Activated effector memory CD4-positive, alpha-beta T cell treated with Interleukin-2 at 50 U/mL for 16 hours (primary cell): ENCODE data around the gene UVSSA.
A peak's percentile ranks its signal among the peaks of the same experiment; 100 is the strongest.
"Not testable (repeated sequence)": the region's sequence is repeated elsewhere in the genome, so short reads cannot be mapped to it uniquely, and the experiment has no call there.

Experiments used
- DNase-seq: peaks from one replicate; pipeline ENCODE4 v3.0.0-alpha.2; 2020

UVSSA gene

GRCh38 chr4:1316537-1317168 lies 30.4 kb upstream of the UVSSA start:
- no peak for DNase-seq

- DNase-seq = no peak
Measured at GRCh38 chr4:1317177-1318045, 29.6 kb upstream of the UVSSA start.

- DNase-seq = no peak
Measured at GRCh38 chr4:1318046-1318375, 29.0 kb upstream of the UVSSA start.

DNA sequence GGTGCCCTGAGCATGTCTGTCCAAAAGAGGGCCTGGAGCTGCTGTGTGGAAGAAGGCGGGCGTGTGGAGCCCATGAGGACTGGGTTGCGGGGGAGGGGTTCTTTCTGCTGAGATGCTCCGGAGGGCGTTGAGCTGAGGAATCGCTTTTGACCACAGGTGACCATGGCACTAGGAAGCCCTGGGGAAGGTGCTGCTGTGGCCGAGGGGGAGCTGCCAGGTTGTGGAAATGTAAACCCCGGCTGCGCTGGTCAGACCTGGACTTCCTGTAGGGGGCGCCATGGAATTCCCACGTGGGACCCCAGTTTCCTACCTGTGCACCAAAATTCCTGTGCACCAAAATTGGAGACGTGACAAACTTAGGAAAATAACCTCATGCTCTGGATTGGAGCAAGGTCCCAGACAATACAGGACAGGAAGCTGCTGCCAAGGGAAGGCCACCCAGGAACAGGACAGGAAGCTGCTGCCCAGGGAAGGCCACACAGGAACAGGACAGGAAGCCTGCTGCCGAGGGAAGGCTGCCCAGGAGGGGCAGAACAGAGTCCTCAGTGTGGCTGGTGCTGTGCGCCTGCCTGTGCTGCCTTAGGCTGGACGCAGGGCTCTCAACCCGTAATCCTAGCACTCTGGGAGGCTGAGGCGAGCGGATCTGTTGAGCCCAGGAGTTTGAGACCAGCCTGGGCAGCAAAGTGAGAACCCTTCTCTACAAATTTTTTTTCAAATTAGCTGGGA lies 28.4 kb upstream of the UVSSA start:
- no peak for DNase-seq

- DNase-seq = no peak
Measured at GRCh38 chr4:1321486-1321885, 25.5 kb upstream of the UVSSA start.

DNA sequence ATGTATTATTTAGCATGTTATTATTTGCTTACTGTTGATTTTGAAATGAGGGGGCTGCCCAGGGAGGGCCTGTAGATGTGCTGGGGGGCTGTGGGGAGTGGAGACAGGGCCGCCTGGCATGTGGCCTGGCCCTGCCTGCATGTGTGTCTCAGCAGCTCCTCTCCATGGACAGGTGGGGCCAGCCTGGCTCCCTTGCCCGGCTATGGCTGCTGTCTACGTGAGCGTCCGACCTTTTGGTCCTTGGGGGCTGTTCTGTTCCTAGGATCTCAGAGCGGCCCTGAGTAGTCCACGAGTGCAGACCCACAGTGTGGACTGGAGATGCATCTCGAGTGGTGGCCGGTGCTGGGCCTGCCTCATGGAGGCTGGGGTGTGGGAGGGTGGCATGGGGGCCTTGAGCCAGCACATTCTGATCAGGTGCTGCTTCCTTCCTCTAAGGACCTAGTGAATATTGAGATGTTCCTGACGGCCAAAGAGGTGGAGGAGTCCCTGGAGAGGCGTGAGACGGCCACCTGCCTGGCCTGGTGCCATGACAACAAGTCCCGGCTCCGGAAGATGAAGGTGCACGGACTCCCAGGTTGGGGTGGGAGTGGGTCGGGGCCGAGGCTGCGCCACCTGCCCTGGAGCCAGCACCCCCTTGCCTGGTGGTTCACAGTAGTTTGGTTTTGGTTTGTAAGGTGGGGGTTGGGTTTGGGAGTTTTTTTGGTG lies 24.9 kb upstream of the UVSSA start:
- no peak for DNase-seq

- DNase-seq = no peak
Measured at GRCh38 chr4:1323280-1323634, 23.8 kb upstream of the UVSSA start.

DNA sequence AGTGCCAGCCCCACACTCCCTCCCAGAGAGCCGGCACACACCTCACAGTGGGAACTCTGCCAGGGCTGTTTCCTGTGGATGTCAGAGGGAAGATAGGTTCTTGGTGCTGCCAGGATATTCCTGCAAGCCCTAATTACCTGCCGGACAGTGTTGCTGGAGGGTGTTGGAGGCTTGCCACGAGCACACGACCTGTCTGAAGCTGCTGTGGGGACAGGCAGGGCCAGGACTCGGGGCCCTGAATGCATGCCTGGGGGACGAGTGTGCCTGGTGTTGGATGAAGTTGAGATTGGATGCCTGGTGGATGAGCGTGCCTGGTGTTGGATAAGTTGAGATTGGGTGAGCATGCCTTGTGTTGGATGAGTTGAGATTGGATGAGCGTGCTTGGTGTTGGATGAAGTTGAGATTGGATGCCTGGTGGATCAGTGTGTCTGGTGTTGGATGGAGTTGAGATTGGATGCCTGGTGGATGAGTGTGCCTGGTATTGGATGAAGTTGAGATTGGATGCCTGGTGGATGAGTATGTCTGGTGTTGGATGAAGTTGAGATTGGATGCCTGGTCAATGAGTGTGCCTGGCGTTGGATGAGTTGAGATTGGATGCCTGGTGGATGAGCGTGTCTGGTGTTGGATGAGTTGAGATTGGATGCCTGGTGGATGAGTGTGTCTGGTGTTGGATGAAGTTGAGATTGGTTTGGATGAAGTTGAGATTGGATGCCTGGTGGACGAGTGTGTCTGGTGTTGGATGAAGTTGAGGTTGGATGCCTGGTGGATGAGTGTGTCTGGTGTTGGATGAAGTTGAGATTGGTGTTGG lies 23.2 kb upstream of the UVSSA start:
- DNase-seq = no peak

DNA sequence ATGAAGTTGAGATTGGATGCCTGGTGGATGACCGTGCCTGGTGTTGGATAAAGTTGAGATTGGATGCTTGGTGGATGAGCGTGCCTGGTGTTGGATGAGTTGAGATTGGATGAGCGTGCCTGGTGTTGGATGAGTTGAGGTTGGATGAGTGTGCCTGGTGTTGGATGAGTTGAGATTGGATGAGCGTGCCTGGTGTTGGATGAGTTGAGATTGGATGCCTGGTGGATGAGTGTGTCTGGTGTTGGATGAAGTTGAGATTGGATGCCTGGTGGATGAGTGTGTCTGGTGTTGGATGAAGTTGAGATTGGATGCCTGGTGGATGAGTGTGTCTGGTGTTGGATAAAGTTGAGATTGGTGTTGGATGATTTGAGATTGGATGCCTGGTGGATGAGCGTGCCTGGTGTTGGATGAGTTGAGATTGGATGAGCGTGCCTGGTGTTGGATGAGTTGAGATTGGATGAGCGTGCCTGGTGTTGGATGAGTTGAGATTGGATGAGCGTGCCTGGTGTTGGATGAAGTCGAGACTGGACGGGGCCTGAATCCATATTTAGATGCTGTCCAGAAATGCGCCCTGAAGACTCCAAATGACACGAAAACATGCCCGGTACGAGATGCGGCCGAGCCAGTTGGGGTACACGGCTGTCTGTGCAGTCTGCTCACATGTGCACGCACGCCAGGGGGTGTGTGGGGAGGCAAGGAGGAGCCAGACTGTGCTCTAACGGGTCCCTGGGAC lies 22.4 kb upstream of the UVSSA start:
- DNase-seq = not testable (repeated sequence)

GRCh38 chr4:1325176-1325480 lies 21.9 kb upstream of the UVSSA start:
- DNase-seq = no peak

GRCh38 chr4:1325681-1326635 lies 21.1 kb upstream of the UVSSA start:
- no peak for DNase-seq

DNA sequence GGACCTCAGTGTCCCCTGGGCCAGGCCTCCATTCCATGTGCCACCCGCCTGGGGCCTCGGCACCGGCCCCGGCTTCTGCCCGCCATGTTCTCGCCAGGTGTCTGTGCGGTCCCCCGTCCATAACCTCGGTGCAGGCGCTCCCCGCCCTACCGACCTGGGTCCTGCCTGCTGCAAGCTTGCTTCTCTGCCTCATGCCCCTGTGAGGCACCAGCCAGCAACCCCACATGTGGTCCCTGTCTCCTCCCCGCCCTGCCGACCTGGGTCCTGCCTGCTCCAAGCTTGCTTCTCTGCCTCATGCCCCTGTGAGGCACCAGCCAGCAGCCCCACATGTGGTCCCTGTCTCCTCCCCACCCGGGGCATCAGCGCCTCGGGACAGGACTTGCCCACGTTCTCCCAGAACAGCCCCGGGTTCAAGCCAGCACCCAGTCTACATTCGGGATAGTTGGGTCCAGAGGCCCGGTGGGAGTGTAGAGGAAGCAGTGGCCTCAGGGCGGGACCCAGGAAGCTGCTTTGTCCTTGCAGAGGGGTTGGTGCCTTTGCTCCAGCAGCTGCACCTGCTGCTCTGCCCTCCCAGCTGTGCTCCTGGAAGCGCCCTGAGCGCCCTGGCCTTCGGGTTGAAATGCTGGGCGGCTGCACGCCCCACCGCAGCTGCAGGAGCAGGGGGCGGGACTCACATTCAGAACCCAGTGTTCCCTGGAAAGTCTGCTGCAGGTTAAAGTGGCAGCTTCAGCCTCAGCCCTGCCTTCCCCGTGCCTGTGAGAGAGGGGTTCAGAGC lies 20.1 kb upstream of the UVSSA start:
- DNase-seq = no peak

DNA sequence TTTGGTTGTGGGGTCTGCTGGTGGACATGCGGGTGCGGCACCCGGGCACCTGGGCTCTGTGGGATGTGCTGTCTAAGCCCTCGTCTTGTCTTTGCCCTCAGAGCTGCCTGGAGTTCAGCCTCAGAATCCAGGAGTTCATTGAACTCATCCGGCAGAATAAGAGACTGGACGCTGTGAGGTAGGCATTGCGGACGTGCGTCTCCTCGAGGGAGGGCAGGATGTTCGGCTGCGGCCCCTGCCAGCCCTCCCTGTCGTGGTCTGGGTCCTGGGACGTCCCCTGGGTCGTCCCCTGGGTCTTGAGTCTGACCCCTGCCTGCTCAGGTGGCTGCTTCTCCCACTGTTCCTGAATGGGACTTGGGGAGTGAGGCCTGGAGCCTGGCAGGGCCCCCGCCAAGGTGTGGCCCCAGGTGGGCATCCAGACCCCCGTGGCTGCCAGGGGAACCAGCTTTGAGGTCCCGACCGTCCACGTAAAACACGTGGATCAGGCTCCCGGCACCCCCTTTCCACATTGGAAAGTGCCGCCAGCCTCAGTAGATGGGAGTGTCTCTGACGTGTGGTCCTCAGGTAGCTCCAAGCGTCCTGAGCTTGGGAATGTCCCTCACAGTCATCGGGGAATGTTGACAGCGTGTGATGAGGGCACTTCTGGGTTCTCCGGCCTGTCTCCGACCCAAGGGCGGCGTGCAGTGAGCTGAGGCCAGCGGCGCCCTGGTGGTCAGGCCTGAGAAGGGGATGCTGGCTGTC lies 19.3 kb upstream of the UVSSA start:
- DNase-seq = no peak

- no peak for DNase-seq
Measured at GRCh38 chr4:1328267-1329155, 18.5 kb upstream of the UVSSA start.

- peak; percentile 25 for DNase-seq
Measured at GRCh38 chr4:1329408-1330371, 17.3 kb upstream of the UVSSA start.

DNA sequence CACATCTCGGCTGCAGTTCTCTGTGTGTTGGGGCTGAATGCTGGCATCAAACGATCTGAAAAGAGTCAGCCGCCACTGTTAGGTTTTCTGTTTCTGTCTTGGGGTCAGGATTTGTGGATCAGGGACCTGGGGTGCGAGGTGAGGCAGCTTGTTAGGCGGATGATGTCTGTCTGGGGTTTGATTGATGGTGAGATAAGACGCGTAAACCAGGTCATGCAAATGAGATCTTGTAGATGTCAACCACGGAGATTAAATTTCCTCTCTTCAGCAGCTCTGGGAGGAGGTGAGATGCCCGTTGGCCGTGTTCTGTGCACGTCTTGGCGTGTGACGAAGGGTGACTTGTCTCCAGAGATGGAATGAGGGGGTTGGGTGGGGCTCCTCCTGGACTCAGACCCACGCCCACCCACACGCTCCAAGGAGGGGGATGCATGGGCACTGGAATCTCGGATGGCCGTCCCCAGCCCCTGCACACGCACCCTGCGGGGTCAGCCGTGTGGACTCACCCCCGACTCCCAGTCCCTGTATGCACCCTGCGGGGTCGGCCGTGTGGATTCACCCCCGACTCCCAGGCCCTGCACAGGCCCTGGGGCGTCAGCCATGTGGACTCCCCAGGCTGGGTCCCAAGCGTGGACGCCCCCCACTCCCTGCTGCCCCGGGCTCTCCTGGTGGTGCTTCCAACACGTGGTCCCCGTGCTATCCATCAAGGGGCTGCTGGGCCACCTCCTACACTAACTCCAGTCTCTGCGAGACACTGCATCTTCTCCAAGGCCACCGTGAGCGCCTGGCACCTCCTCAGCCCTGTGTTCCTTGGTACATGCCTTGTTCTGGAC lies 16.0 kb upstream of the UVSSA start:
- DNase-seq = peak; percentile 55
